ENCODE data around the gene SASH3.

The SASH3 gene

DNA sequence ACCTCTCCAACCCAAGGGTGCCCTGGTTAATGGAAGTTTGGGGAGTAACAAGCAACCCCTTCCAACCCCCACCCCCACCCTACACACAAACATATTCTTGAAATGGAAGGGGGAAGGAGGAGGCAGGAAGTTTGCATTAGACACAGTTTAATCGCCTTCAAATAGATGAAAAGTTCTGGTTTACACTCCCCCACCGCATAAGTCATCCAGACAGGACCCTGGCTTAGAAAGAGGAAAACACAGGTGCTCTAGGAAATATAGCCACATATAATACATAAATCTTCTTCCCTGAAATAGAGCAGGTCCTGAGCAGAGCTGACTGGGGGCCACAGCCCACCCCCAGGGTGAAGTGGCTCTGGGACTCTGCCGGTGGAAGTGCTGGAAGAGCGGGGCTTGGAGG is 25.1 kb downstream of the SASH3 start:
- H3K36me3 ChIP-seq (ENCODE audit: control insufficient read depth, low read length), result peaks cover 13% of the 10 kb centered on the region; the same call in 1 of the 2 replicates
- H3K27me3 ChIP-seq (ENCODE audit: control insufficient read depth, low read length), result no peaks in the 10 kb centered on the region
- TF ChIP-seq CTCF (IDR thresholded peaks at IDR 0.05; ENCODE audit: low read depth, low read length, poor library complexity, severe bottlenecking), result no peak
- TF ChIP-seq EZH2phosphoT487 (IDR thresholded peaks at IDR 0.05; ENCODE audit: borderline replicate concordance, low read length), result no peak
- peaks cover 3% of the 10 kb centered on the region; the same call in 1 of the 2 replicates for H3F3A ChIP-seq (ENCODE audit: control insufficient read depth, insufficient read depth)
- H3K79me2 ChIP-seq (ENCODE audit: control insufficient read depth, low read length), result no peaks in the 10 kb centered on the region
- no peak overlapping the region for H3K27ac ChIP-seq (ENCODE audit: low read depth, low read length)
- H4K20me1 ChIP-seq (ENCODE audit: control insufficient read depth, insufficient read depth, low read depth, low read length), result no peaks in the 10 kb centered on the region
- no peaks in the 10 kb centered on the region for H3K9me2 ChIP-seq (replicated peaks; ENCODE audit: control insufficient read depth, low read length)
- peaks cover 11% of the 10 kb centered on the region for H3K4me1 ChIP-seq (ENCODE audit: control insufficient read depth, low read length)
- no peak overlapping the region for H3K4me2 ChIP-seq (ENCODE audit: low read length)
- H3K9me3 ChIP-seq (ENCODE audit: control insufficient read depth, insufficient read depth, low read length), result no peaks in the 10 kb centered on the region
- no peak overlapping the region for H3K4me3 ChIP-seq (ENCODE audit: low read length)

- no peak overlapping the region for H3K4me3 ChIP-seq (ENCODE audit: low read length)
These were observed 28.5 kb downstream of the SASH3 start for GRCh38 chrX:129808158-129808828.

GRCh38 chrX:129808829-129809796 is 29.4 kb downstream of the SASH3 start:
- Histone ChIP-seq H3K4me1 (ENCODE audit: control insufficient read depth, low read length) (peaks cover 11% of the 10 kb centered on the region), H3K27ac (ENCODE audit: low read depth, low read length) (no peak overlapping the region)

More at GRCh38 chrX:129808158-129808828, 28.5 kb downstream of the SASH3 start:
- Histone ChIP-seq H3K9me3 (ENCODE audit: control insufficient read depth, insufficient read depth, low read length) (no peaks in the 10 kb centered on the region), H3K9me2 (replicated peaks; ENCODE audit: control insufficient read depth, low read length) (no peaks in the 10 kb centered on the region), H3K4me2 (ENCODE audit: low read length) (no peak overlapping the region), H3F3A (ENCODE audit: control insufficient read depth, insufficient read depth) (no peaks in the 10 kb centered on the region), H3K4me1 (ENCODE audit: control insufficient read depth, low read length) (peaks cover 11% of the 10 kb centered on the region), H3K27me3 (ENCODE audit: control insufficient read depth, low read length) (no peaks in the 10 kb centered on the region), H3K79me2 (ENCODE audit: control insufficient read depth, low read length) (no peaks in the 10 kb centered on the region), H4K20me1 (ENCODE audit: control insufficient read depth, insufficient read depth, low read depth, low read length) (no peaks in the 10 kb centered on the region), H3K27ac (ENCODE audit: low read depth, low read length) (no peak overlapping the region), H3K36me3 (ENCODE audit: control insufficient read depth, low read length) (peaks cover 19% of the 10 kb centered on the region)
- TF ChIP-seq EZH2phosphoT487 (IDR thresholded peaks at IDR 0.05; ENCODE audit: borderline replicate concordance, low read length) (no peak), CTCF (IDR thresholded peaks at IDR 0.05; ENCODE audit: low read depth, low read length, poor library complexity, severe bottlenecking) (no peak)

More at GRCh38 chrX:129808829-129809796, 29.4 kb downstream of the SASH3 start:
- no peak overlapping the region; the same call in 1 of the 2 replicates for H3K4me3 ChIP-seq (ENCODE audit: low read length)
- H3K9me2 ChIP-seq (replicated peaks; ENCODE audit: control insufficient read depth, low read length), result no peaks in the 10 kb centered on the region
- H4K20me1 ChIP-seq (ENCODE audit: control insufficient read depth, insufficient read depth, low read depth, low read length), result no peaks in the 10 kb centered on the region
- no peaks in the 10 kb centered on the region for H3K9me3 ChIP-seq (ENCODE audit: control insufficient read depth, insufficient read depth, low read length)
- TF ChIP-seq CTCF (IDR thresholded peaks at IDR 0.05; ENCODE audit: low read depth, low read length, poor library complexity, severe bottlenecking) (no peak), EZH2phosphoT487 (IDR thresholded peaks at IDR 0.05; ENCODE audit: borderline replicate concordance, low read length) (no peak)
- H3K4me2 ChIP-seq (ENCODE audit: low read length), result 0 out of 2 replicates have a peak overlapping the region, but pooled peaks have one; percentile 8
- peaks cover 19% of the 10 kb centered on the region for H3K36me3 ChIP-seq (ENCODE audit: control insufficient read depth, low read length)
- H3K79me2 ChIP-seq (ENCODE audit: control insufficient read depth, low read length), result no peaks in the 10 kb centered on the region
- H3F3A ChIP-seq (ENCODE audit: control insufficient read depth, insufficient read depth), result no peaks in the 10 kb centered on the region
- H3K27me3 ChIP-seq (ENCODE audit: control insufficient read depth, low read length), result no peaks in the 10 kb centered on the region
